ENCODE measurements around the gene STK38L. TPM values are rescaled to one million over a fixed set of nuclear protein-coding genes. Genes with fewer than 3 reads are reported as not detected.

STK38L gene
- total RNA-seq, 2 experiments from 2014 or later: 22.0 to 22.3 TPM

DNA sequence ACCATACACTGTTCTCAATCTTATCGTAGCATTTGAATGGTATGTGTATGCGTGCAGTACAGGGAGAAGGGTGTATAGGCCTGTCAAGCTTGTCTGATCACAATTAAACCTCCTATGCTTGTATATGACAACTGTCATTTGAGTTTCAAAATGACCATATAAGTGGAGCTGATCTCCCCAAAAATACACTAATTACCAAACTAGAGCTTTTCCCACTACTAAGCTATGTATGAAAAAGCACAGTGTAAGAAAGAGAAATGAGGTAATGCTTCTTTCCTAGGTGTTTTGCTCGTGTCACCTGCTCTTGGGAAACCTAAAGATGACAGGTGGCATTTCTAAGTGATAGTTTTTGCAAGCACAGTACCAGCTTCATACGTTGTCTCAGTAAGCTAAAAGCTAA is 1.1 kb upstream of the STK38L start:
- POLR2A ChIA-PET: interaction anchor here (1.0 to 3.3 kb wide), 2 partner anchors 9 to 220 kb away, joined by 4 to 14 read pairs; partner anchors contain the start of gene MED21
- no peaks in the 10 kb centered on the region for H3K27me3 Mint-ChIP-seq
- no peak for ATAC-seq (ENCODE audit: low read depth)
- H3K9me3 Mint-ChIP-seq: no peaks in the 10 kb centered on the region
- no peak overlapping the region for H3K4me3 Mint-ChIP-seq
- H3K4me1 Mint-ChIP-seq: peaks cover 44% of the 10 kb centered on the region
- H3K27ac Mint-ChIP-seq: no peak overlapping the region
- H3K36me3 Mint-ChIP-seq: no peaks in the 10 kb centered on the region
- DNase-seq: no peak

GRCh38 chr12:27244689-27245488 is 803 bp downstream of the STK38L start:
- ATAC-seq (ENCODE audit: low read depth) (no peak), DNase-seq (no peak)
- Mint-ChIP-seq H3K4me1 (peaks cover 29% of the 10 kb centered on the region), H3K4me3 (peak overlapping the region; percentile 100), H3K27ac (peak overlapping the region; percentile 100), H3K9me3 (peaks cover 2% of the 10 kb centered on the region), H3K36me3 (peaks cover 2% of the 10 kb centered on the region), H3K27me3 (no peaks in the 10 kb centered on the region)
- POLR2A ChIA-PET: interaction anchor here (1.2 to 3.3 kb wide), 3 partner anchors 9 to 229 kb away, joined by 4 to 14 read pairs (median 7); partner anchors contain the start of gene MED21

GRCh38 chr12:27246141-27246540 is 2.1 kb downstream of the STK38L start:
- H3K9me3 Mint-ChIP-seq: peaks cover 2% of the 10 kb centered on the region
- peaks cover 6% of the 10 kb centered on the region for H3K36me3 Mint-ChIP-seq
- POLR2A ChIA-PET: interaction anchor here (0.6 kb wide), 1 partner anchor 224 kb away, joined by 3 read pairs; no protein-coding TSS in a partner anchor
- DNase-seq (no peak), ATAC-seq (ENCODE audit: low read depth) (no peak)
- no peak overlapping the region for H3K27ac Mint-ChIP-seq
- peak overlapping the region; percentile 68 for H3K4me3 Mint-ChIP-seq
- H3K4me1 Mint-ChIP-seq: peaks cover 31% of the 10 kb centered on the region
- H3K27me3 Mint-ChIP-seq: no peaks in the 10 kb centered on the region

DNA sequence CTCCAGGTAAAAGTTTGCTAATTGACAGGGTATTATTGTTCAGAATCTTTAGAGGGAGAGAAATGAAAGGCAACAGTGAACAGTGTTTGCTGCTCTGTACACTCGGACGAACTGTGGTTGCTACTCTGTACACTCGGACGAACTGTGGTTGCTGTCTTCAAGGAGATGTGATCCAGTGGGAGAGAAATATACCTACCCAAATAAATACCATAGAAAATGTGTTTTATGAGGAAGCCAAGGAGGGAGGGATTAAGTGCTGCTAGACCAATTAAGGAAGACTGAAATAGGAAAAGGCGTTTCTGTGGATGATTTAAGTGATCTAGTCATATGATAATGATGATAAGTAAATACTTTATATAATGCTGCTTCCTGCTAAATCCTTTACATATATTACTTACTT is 2.7 kb downstream of the STK38L start:
- ATAC-seq (ENCODE audit: low read depth) (no peak), DNase-seq (no peak)
- Mint-ChIP-seq H3K27me3 (no peaks in the 10 kb centered on the region), H3K9me3 (peaks cover 2% of the 10 kb centered on the region), H3K4me3 (no peak overlapping the region), H3K4me1 (peaks cover 31% of the 10 kb centered on the region), H3K36me3 (peaks cover 6% of the 10 kb centered on the region), H3K27ac (no peak overlapping the region)
- POLR2A ChIA-PET: interaction anchor here (0.6 kb wide), 1 partner anchor 225 kb away, joined by 3 read pairs; no protein-coding TSS in a partner anchor

DNA sequence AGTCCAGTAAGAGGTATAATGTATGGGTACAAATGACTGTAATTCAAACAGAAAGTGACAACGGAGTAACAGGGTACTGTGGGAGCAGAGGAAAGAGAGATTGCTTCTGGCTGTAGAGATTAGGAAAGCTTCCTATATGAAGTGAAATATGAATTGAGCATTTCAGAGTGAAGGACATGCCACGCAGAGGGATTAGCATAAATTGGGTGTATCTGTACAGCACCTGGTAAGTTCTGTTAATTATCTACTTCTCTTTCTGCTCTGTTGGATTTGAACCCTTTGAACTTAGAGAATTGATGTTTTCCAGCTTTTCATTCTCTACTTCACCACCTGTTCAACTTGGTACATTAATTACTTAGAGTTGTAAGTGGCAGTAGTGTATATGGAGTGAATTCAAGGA is 8.8 kb downstream of the STK38L start:
- ATAC-seq (ENCODE audit: low read depth) (no peak), DNase-seq (no peak)
- POLR2A ChIA-PET: interaction anchor here (1.1 kb wide), 1 partner anchor 9 kb away, joined by 4 read pairs; the partner anchor contains the start of gene STK38L
- Mint-ChIP-seq H3K4me3 (no peak overlapping the region), H3K27me3 (no peaks in the 10 kb centered on the region), H3K4me1 (peaks cover 8% of the 10 kb centered on the region), H3K36me3 (peaks cover 23% of the 10 kb centered on the region), H3K27ac (no peak overlapping the region), H3K9me3 (peaks cover 2% of the 10 kb centered on the region)

GRCh38 chr12:27253347-27253746 is 9.3 kb downstream of the STK38L start:
- H3K36me3 Mint-ChIP-seq: peaks cover 23% of the 10 kb centered on the region
- no peak for DNase-seq
- no peaks in the 10 kb centered on the region for H3K27me3 Mint-ChIP-seq
- peaks cover 2% of the 10 kb centered on the region for H3K9me3 Mint-ChIP-seq
- H3K4me1 Mint-ChIP-seq: peaks cover 8% of the 10 kb centered on the region
- H3K27ac Mint-ChIP-seq: no peak overlapping the region
- POLR2A ChIA-PET: interaction anchor here (1.1 kb wide), 1 partner anchor 9 kb away, joined by 4 read pairs; the partner anchor contains the start of gene STK38L
- H3K4me3 Mint-ChIP-seq: no peak overlapping the region
- no peak for ATAC-seq (ENCODE audit: low read depth)

- ATAC-seq (ENCODE audit: low read depth): no peak
- H3K4me1 Mint-ChIP-seq: peaks cover 17% of the 10 kb centered on the region
Measured at GRCh38 chr12:27255806-27256205, 11.7 kb downstream of the STK38L start.

GRCh38 chr12:27257104-27257843 is 13.2 kb downstream of the STK38L start:
- no peaks in the 10 kb centered on the region for H3K9me3 Mint-ChIP-seq
- no peak for DNase-seq
- POLR2A ChIA-PET: no interaction called here
- H3K4me3 Mint-ChIP-seq: no peak overlapping the region
- no peak for ATAC-seq (ENCODE audit: low read depth)
- peaks cover 18% of the 10 kb centered on the region for H3K4me1 Mint-ChIP-seq
- peaks cover 22% of the 10 kb centered on the region for H3K36me3 Mint-ChIP-seq
- H3K27ac Mint-ChIP-seq: no peak overlapping the region
- H3K27me3 Mint-ChIP-seq: no peaks in the 10 kb centered on the region

More at GRCh38 chr12:27255806-27256205, 11.7 kb downstream of the STK38L start:
- no peak for DNase-seq
- POLR2A ChIA-PET: no interaction called here
- Mint-ChIP-seq H3K4me3 (no peak overlapping the region), H3K27ac (no peak overlapping the region), H3K9me3 (no peaks in the 10 kb centered on the region), H3K36me3 (peaks cover 23% of the 10 kb centered on the region), H3K27me3 (no peaks in the 10 kb centered on the region)

DNA sequence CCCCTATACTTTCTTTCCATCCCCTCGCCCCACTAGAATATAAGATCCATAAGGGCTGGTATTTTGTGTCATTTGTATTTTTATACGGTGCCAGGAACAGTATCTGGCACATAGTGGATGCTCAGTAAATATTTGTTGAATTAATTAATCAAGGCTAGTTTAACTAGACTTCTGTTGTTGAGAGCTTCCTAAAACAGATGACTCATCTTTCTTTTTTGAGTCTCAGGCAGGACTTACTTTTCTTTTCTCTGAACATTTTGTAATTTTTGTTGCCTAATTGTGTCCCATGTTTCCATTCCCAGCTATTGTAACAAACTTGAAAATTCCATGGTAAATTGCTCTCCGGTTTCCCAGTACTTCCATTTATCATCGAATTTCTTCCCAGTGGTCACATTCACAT is 16.7 kb downstream of the STK38L start:
- no peak for ATAC-seq (ENCODE audit: low read depth)
- POLR2A ChIA-PET: no interaction called here
- H3K9me3 Mint-ChIP-seq: no peaks in the 10 kb centered on the region

GRCh38 chr12:27261866-27262265 is 17.8 kb downstream of the STK38L start:
- no peak for DNase-seq
- H3K4me1 Mint-ChIP-seq: peaks cover 12% of the 10 kb centered on the region
- H3K27ac Mint-ChIP-seq: no peak overlapping the region
- no peak overlapping the region for H3K4me3 Mint-ChIP-seq
- peaks cover 16% of the 10 kb centered on the region for H3K36me3 Mint-ChIP-seq
- H3K27me3 Mint-ChIP-seq: no peaks in the 10 kb centered on the region
- no peaks in the 10 kb centered on the region for H3K9me3 Mint-ChIP-seq
- ATAC-seq (ENCODE audit: low read depth): no peak
- POLR2A ChIA-PET: interaction anchor here (0.7 kb wide), 1 partner anchor 238 kb away, joined by 9 read pairs; no protein-coding TSS in a partner anchor

More for the DNA sequence above, 16.7 kb downstream of the STK38L start:
- Mint-ChIP-seq H3K4me1 (peaks cover 12% of the 10 kb centered on the region), H3K27ac (no peak overlapping the region), H3K36me3 (peaks cover 24% of the 10 kb centered on the region), H3K4me3 (no peak overlapping the region), H3K27me3 (no peaks in the 10 kb centered on the region)
- DNase-seq: no peak

DNA sequence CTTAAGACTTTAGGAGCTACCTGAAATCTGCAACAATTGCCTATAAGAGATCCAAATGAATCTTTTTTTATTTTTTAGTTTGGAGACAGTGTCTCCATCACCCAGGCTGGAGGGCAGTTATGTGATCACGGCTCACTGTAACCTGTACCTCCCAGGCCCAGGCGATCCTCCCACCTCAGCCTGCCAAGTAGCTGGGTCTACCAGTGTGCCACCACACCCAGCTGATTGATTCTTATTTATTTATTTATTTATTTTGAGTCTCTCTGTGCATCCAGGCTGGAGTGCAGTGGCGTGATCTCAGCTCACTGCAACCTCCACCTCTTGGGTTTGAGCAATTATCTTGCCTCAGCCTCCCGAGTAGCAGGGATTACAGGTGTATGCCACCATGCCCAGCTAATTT is 26.1 kb downstream of the STK38L start:
- Mint-ChIP-seq H3K4me3 (no peak overlapping the region), H3K9me3 (no peaks in the 10 kb centered on the region), H3K27ac (no peak overlapping the region), H3K4me1 (peaks cover 8% of the 10 kb centered on the region), H3K27me3 (no peaks in the 10 kb centered on the region), H3K36me3 (peaks cover 22% of the 10 kb centered on the region)
- DNase-seq (no peak), ATAC-seq (ENCODE audit: low read depth) (no peak)
- POLR2A ChIA-PET: no interaction called here

GRCh38 chr12:27271206-27271605 is 27.1 kb downstream of the STK38L start:
- ATAC-seq (ENCODE audit: low read depth): no peak
- Mint-ChIP-seq H3K9me3 (no peaks in the 10 kb centered on the region), H3K36me3 (peaks cover 22% of the 10 kb centered on the region), H3K27me3 (no peaks in the 10 kb centered on the region), H3K27ac (no peak overlapping the region), H3K4me1 (peaks cover 8% of the 10 kb centered on the region), H3K4me3 (no peak overlapping the region)
- POLR2A ChIA-PET: no interaction called here
- no peak for DNase-seq

GRCh38 chr12:27272373-27273028 is 28.4 kb downstream of the STK38L start:
- no peak for DNase-seq
- ATAC-seq (ENCODE audit: low read depth): no peak
- H3K9me3 Mint-ChIP-seq: no peaks in the 10 kb centered on the region
- H3K27ac Mint-ChIP-seq: no peak overlapping the region
- no peak overlapping the region for H3K4me3 Mint-ChIP-seq
- POLR2A ChIA-PET: no interaction called here
- peaks cover 21% of the 10 kb centered on the region for H3K36me3 Mint-ChIP-seq
- H3K27me3 Mint-ChIP-seq: no peaks in the 10 kb centered on the region
- H3K4me1 Mint-ChIP-seq: peaks cover 10% of the 10 kb centered on the region
